ENCODE results near the gene PPP1R14C.

DNA sequence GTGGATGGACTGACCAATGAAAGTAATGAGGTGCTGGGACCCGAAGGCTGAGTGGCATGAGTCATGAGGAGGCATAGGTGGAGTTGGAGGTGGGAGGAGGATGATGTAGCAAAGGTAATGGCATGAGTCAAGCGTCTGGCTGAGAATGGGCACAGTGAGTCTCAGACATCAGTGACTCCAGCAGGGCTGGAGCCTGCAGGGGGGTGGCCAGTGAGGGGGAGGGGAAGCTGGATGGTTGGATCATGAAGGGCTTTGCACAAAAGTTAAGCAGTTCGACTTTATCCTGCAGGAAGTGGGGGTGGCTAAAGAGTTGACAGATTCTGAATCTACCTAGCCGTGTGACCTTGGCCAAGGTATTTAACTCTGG is 127.0 kb downstream of the PPP1R14C start:
- TF ChIP-seq TAF1 (CRISPR knock-in tag; IDR thresholded peaks at IDR 0.05) (no peak), KAT7 (CRISPR knock-in tag; IDR thresholded peaks at IDR 0.05; ENCODE audit: borderline replicate concordance) (no peak), FOXA1 (IDR thresholded peaks at IDR 0.05) (no peak), FOXA1 (CRISPR knock-in tag; IDR thresholded peaks at IDR 0.05) (no peak)
- TF ChIP-seq, protein P1, sequence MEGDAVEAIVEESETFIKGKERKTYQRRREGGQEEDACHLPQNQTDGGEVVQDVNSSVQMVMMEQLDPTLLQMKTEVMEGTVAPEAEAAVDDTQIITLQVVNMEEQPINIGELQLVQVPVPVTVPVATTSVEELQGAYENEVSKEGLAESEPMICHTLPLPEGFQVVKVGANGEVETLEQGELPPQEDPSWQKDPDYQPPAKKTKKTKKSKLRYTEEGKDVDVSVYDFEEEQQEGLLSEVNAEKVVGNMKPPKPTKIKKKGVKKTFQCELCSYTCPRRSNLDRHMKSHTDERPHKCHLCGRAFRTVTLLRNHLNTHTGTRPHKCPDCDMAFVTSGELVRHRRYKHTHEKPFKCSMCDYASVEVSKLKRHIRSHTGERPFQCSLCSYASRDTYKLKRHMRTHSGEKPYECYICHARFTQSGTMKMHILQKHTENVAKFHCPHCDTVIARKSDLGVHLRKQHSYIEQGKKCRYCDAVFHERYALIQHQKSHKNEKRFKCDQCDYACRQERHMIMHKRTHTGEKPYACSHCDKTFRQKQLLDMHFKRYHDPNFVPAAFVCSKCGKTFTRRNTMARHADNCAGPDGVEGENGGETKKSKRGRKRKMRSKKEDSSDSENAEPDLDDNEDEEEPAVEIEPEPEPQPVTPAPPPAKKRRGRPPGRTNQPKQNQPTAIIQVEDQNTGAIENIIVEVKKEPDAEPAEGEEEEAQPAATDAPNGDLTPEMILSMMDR (CRISPR knock-in tag; IDR thresholded peaks at IDR 0.05) = no peak

All from HepG2 (cell line).